ENCODE measurements around the gene LRPAP1.
"Not testable (repeated sequence)": the region's sequence is repeated elsewhere in the genome, so short reads cannot be mapped to it uniquely, and the experiment has no call there.

LRPAP1 gene

GRCh38 chr4:3560465-3560864 lies 28.2 kb upstream of the LRPAP1 start:
- DNase-seq, result not testable (repeated sequence)

GRCh38 chr4:3559381-3560290 lies 27.4 kb upstream of the LRPAP1 start:
- not testable (repeated sequence) for DNase-seq

GRCh38 chr4:3558514-3558836 lies 26.3 kb upstream of the LRPAP1 start:
- not testable (repeated sequence) for DNase-seq

- not testable (repeated sequence) for DNase-seq
These were observed 25.7 kb upstream of the LRPAP1 start for GRCh38 chr4:3557676-3558513.

GRCh38 chr4:3557088-3557492 lies 24.9 kb upstream of the LRPAP1 start:
- DNase-seq, result not testable (repeated sequence)

GRCh38 chr4:3556244-3556867 lies 24.1 kb upstream of the LRPAP1 start:
- DNase-seq, result not testable (repeated sequence)

GRCh38 chr4:3555459-3556070 lies 23.3 kb upstream of the LRPAP1 start:
- not testable (repeated sequence) for DNase-seq

GRCh38 chr4:3551366-3551765 lies 19.1 kb upstream of the LRPAP1 start:
- not testable (repeated sequence) for DNase-seq

- DNase-seq, result not testable (repeated sequence)
These were observed 18.6 kb upstream of the LRPAP1 start for GRCh38 chr4:3550792-3551325.

GRCh38 chr4:3550041-3550440 lies 17.8 kb upstream of the LRPAP1 start:
- DNase-seq, result not testable (repeated sequence)

GRCh38 chr4:3549694-3550001 lies 17.4 kb upstream of the LRPAP1 start:
- DNase-seq, result not testable (repeated sequence)

- DNase-seq, result not testable (repeated sequence)
These were observed 16.9 kb upstream of the LRPAP1 start for GRCh38 chr4:3548991-3549693.

- not testable (repeated sequence) for DNase-seq
These were observed 14.5 kb upstream of the LRPAP1 start for GRCh38 chr4:3546721-3547120.

GRCh38 chr4:3545351-3545750 lies 13.1 kb upstream of the LRPAP1 start:
- DNase-seq, result not testable (repeated sequence)

- peak; percentile 54 for DNase-seq
These were observed 12.2 kb upstream of the LRPAP1 start for GRCh38 chr4:3544259-3545025.

GRCh38 chr4:3543415-3543814 lies 11.2 kb upstream of the LRPAP1 start:
- DNase-seq, result not testable (repeated sequence)

GRCh38 chr4:3538906-3539305 lies 6.7 kb upstream of the LRPAP1 start:
- DNase-seq, result not testable (repeated sequence)

- not testable (repeated sequence) for DNase-seq
These were observed 3.6 kb upstream of the LRPAP1 start for GRCh38 chr4:3535812-3536211.

GRCh38 chr4:3533423-3533820 lies 1.2 kb upstream of the LRPAP1 start:
- no peak for DNase-seq

GRCh38 chr4:3532751-3533422 lies 665 bp upstream of the LRPAP1 start:
- DNase-seq, result no peak

Data from NCI-H2029 (cell line).